Occipital lobe (tissue), 2 donors: ENCODE data around the gene IRF8. TPM values are rescaled to one million over a fixed set of nuclear protein-coding genes. Genes with fewer than 3 reads are reported as not detected.
"Not testable (repeated sequence)": the region's sequence is repeated elsewhere in the genome, so short reads cannot be mapped to it uniquely, and the experiment has no call there.

Experiments used
- DNase-seq: peaks from one replicate; lab custom pipeline; 2025; lab: John Stamatoyannopoulos, UW
- total RNA-seq: library from RNA; depleted of rRNA; stranded (reverse); fragments of >200 nt; gene quantifications from one replicate; pipeline ENCODE4 v1.2.3, GENCODE V29; 2014

The IRF8 gene
- total RNA-seq, 1 donor from 2014 or later = 9.8 TPM

DNA sequence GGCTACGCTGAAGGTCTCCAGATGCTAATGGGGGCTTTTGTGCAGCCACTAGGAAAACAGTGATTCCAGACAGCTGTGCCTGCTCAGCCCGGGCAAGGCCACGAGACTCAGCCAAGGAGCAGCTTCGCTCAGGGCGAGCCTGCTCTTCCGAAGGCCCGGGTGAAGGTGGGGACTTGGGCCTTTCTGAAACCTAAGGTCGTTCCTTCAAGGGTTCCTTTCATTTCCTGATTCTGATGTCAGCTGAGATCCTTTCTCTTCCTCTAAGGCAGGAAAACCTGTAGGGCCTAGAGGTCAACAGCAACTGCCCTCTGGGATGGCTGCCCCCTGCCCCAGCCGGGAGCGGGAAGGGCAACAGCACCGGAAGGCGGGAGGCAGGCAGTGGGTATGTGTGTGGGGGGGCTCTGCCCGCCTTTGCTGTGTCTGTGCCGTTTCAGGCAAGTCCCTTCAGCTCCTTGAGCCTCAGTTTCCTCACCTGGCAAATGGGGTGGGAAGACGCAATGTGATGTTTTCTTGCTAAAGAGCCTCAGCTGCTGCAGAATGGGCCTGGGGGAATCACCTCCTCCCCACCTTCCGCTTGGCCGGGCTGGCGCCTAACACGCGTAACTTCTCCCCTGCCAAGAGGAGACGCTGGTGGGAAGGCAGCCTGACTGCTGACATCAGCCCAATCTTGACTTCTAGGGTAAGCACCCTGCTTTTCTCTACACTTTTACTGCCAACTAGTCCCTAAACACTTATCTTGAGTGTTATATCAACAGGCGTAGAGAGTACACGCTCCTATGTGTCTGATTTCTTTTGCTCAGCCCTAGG, 32.8 kb downstream of the IRF8 start:
- no peak for DNase-seq

DNA sequence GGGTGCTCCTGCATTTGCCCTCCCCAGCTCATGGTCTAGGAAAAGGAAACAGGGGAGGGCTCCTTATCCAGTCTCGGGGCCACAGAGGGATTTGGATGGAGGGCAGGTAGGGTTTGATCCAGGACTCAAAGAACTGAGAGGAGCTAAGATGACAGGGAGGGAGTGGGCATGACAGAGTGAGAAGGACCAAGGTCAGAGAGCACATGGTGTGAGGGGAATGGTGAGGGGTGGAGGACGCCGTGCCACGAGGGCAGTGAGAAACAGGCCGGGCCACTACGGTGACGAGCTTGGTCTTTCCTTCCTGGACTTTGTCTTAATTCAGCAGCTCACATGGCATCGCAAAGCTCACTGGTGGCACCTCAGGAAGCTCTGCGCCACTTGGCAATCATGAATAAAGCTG, 35.2 kb downstream of the IRF8 start:
- no peak for DNase-seq

DNA sequence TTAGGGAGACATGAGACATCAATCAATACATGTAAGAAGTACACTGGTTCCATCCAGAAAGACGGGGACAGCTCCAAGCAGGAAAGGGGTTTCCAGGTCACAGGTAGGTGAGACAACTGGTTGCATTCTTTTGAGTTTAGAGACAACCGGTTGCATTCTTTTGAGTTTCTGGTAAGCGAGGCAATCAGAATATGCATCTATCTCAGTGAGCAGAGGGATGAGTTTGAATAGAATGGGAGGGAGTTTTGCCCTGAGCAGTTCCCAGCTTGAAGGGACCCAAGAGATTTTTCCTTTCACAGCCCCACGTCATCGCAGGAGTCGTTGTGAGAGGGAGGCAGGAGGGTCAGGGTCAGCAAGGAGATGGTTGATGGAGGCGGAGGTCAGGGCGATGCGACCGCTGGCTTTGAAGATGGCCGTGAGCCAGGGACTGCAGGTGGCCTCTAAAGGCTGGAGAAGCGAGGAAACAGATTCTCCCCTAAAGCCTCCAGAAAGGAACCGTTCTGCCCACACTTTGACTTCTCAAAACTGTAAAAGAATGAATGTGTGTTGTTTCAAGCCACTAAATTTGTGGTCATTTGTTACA, 36.5 kb downstream of the IRF8 start:
- no peak for DNase-seq

DNA sequence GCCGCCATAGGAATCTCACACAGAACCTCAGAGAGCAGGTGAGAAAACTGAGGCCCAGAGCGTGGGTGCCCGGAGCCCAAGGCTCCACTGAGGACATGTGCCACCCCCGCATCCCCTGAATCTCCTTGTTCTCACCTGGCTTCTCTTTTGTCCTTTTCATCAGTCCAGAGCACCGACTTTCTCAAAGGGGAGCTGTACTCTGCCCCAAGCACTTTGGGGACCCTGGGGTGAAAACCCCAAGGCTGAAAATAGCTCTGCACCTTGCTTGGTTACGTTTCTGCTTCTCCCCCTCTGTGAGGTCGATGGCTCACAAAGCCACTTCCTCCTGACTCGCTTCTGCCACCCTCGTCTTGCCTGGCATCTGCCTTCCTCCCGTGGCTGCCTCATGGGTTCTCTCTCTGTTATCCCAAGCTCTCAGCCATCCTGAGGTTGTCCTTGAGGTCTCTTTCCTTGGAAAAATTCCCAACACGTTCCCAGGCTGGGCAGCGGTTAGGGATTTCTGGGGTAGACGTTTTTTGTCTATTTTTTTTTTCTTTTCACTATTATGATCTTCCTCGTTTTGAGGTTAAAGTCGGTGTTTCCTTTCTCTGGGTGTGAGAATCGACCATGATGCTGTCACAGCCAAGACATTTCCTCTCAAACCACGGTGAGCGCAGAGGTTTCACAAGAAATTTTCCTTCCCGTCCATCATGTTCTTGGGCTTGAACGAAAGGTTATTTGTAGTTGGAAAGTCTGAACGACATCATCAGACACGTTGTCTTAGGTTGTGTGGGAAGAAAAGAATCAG, 37.2 kb downstream of the IRF8 start:
- no peak for DNase-seq

DNA sequence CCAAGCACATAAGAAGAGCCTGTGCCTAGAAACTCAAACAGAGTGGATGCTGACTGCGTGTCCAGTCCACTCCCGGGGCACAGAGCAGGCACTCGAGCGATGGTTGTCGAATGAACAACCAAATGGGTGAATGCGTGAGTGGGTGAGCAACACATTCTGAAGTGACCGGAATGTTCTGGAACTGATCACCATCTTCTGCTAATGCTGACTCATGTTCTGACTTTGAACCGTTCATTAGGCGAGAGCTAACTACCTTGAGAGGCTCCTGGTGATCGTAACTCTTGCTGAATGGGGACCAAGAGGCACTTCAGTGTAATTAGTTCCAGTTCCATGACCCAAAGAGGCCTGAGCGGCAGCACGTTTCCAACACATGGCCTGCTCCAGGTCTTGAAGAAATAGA, 37.9 kb downstream of the IRF8 start:
- no peak for DNase-seq

DNA sequence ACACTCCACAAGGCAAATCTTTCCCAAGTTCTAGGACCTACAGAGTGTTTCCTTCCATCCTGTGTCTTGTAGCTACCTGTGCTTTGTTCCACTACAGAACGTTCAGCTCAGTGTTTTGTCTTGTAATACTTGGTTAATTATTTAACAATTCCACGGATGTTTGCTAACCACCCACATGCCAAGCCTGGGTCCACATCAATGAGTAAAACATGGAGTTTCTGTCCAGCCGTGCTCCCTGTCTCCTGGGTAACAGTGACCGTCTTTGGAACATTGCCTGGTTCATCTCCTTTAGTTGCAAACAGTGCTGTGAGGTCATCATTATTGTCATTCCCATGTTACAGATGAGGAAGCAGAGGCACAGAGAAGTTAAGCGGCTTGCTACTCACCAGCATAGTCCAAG, 41.3 kb downstream of the IRF8 start:
- DNase-seq = no peak

DNA sequence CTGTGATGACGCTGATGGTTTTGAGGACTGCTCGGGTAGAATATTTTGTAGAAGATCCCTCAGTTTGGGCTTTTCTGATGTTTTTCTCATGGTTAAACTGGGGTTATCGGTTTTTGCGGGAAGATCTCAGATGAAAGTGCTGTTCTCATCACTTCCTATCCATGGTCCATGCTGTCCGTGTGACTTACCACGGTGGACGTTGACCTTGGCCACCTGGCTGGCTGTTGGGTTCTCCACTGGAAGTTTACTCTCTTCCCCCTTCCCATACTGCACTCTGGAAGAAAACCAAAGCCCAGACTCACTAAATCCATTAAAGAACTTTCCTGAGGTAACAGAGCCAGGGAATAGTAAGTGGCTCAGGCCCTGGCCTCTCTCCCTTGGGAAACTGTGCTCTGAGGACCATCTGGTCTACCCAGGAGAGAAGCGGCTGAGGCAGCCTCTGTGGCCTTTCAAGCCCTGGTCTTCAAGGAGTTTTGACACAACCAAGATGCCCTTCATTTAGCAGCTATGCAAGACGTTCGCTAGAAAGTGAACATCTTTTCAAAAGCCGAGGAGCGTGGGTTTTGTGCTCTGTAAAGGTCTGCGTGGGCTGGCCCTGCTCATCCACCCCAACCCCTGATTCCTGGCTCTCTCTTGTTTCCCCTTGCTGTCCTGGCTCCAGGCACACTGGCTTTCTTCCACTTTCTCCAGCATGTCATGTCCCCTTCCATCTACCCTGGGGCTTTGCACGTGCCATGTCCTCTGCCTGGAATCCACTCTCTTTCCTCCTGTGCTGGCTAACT, 43.1 kb downstream of the IRF8 start:
- no peak for DNase-seq

DNA sequence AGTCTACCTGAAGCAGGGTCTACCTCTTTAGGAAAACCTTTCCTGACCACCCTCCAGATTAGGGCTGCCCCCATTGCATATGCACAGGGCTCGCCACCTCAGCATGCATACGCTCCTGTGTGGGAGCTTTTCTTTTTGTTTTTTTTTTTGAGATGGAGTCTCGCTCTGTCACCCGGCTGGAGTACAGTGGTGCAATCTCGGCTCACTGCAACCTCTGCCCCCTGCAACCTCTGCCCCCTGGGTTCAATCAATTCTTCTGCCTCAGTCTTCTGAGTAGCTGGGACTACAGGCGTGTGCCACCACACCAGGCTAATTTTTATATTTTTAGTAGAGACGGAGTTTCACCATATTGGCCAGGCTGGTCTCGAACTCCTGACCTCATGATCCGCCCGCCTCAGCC, 43.7 kb downstream of the IRF8 start:
- not testable (repeated sequence) for DNase-seq

DNA sequence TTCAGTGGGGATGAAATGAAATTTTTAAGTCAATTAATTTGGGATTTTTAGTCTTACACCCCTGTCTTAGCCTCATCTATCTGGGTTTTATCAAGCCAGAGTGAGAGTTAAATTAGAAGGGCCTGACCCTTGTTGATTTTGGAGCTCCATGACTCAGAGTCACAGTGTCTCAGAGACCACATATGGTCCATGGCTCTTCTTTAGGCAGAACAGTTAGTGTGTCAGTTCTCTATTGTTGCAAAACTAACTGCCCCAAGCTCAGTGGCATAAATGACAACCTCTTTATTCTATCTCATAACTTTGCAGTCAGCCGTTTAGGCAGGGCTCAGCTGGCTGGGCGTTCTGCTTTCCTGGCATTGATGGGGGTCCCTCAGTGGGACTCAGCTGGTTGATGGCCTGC, 44.7 kb downstream of the IRF8 start:
- no peak for DNase-seq

DNA sequence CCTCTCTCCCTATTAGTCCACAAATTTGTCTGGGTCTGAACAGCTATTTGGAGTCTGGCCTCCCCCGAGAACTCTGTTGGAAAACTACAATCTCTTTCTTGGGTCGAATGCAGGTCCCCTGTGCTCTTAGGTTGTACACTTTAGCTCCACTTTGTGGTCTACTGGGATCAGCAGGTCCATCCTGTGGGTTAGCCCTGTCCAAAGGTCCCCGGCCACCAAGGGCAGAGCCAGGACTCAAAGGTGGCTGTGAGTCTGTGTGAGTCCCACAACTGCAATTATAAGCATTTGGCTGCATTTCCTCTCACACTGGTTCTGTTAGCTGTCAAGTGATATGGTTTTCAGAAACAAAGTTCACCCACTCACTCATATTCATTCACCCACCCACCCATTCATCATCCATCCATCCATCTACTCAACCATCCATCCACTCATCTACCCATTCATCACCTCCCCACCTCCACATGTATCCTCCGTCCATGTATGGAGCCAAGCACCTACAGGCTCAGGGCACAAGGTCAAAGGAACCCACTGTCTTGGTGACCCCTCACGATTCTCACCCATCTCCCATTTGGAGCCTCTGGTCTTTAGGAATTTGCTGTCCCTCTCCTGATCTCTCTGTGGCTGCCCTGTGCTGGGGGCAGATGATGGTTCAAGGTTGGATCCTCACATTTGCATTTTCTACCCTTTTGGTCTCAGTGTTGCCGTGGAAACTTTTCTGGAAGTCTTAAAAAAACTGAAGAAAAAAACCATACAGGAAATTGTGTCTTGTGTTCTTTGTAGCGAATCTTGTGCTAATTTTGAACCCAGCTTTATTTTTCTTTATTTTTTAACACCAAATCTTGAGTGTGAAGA, 45.8 kb downstream of the IRF8 start:
- DNase-seq = no peak

DNA sequence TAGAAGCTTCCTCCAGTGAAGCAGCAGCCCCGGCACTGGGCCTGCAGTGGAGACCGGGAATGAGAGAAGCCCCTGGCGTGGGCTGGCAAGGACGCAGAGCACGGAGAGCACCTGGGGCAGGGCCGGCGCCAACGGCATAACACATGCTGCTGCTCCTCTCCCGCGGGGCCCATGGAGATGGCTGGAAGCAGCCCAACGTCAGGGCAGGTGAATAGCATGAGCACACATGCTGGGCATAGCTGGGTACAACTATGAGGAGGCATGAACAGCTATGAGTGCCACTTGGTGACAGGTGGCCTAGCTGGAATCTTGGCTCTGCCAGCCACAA, 46.4 kb downstream of the IRF8 start:
- no peak for DNase-seq

DNA sequence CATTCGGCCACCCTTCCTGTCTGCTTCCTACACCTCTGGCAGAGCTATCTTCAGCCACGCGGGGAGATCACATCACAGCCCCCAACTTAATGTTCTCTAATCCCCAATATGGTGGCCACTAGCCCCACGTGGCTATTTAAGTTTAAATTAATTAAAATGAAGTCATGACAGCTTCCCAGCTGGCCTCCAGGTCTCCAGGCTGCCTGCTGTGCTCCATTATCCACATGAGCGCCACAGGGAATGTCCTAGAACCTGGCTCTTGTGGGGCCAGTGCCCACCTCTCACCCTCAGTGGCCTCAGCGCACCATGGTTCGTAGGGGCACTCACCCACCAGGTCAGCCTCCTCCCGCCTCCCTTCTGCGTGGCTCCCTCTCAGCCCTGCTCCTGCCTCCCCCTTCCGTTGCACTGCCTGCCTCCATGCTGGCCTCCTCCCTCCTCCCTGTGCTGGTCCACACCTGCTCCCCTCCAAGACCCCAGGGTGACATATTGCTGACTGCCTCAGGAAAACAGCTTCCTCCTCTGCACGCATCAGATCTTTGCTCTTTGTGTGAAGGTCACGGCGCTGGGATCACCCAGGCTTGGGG, 47.7 kb downstream of the IRF8 start:
- no peak for DNase-seq

DNA sequence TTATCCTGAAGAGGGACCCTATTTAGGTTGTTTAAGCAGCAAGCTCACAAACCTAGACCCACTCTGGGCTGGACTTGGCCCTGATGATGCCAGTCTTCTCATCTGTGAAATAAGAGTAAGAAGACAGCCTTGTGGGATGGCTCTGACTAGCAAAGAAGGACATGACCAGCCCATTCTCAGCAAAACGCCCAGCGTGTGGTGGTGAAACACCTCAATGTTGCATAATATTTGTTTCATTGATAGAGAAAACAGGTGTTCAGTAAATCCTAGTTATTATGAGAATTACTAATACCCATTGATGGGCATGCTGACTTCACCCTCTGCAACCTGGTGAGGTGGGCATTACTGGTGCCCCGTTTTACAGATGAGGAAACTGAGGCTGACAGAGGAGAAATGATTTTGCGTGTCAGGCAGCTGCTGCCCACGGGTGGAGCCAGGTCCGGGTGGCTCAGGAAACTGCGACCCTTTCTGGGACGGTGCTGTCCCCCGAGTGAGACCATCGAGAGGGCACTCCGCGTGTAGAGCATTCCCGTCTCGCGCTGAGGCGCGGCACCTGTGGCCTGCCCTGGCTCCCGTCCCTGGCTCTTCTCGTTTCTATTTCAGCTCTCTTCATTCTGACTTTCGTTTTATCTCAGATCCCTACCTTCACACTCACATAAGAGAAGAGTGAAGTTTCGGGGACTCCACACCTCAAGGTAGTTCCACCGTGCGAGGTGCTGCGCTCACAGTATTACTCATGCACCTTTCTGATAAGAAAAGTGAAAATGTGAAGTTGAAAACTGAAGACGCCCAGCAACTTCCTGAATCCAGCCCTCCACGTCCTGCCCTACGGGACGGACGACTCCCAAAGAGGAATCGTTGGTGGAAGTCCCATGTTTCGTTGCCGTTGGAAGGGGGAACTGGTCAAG, 48.5 kb downstream of the IRF8 start:
- DNase-seq = no peak

DNA sequence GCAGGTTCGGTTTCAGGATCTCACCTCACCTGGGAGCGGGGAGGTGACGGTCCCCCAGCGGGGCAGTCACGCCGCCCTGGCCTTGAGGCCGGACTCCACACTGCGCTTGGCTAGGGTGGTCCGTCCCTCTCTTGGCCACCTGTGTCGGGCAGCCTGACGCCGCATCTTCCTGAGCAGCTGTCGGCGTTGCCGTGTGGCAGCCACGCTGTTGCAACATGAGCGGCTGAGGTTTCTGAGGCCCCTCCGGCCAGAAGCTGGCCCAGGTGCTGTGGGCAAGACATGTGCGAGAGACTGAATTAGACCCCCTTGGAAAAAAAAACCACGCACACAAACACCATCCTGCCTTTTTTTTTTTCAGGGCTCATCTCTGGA, 49.2 kb downstream of the IRF8 start:
- DNase-seq = no peak

DNA sequence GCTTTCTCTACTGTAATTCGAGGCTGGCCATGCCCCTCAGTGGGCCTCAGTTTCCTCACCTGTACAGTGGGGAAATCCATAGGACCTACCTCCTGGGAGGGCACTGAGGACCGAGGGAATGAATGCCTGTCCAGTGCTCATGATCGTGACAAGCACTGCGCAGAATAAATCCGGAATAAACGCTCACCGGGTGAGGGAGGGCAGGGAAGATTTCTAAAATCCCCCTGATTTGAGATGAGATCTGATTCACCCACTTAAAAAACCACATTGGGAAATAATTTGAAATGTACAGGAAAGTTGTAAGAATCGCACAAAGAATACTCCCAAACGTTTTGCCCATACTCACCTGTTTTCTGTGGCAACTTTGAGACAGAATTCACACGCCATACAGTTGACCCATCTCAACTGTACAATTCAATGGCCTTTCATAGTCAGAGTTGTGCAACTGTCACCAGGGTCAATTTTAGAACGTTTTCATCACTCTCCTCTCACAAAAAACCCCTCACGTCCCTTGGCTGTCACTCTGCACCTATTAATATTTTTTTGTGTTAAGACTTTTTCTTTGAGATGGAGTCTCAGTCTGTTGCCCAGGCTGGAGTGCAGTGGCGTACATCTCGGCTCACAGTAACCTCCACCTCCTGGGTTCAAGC, 49.8 kb downstream of the IRF8 start:
- DNase-seq = no peak

DNA sequence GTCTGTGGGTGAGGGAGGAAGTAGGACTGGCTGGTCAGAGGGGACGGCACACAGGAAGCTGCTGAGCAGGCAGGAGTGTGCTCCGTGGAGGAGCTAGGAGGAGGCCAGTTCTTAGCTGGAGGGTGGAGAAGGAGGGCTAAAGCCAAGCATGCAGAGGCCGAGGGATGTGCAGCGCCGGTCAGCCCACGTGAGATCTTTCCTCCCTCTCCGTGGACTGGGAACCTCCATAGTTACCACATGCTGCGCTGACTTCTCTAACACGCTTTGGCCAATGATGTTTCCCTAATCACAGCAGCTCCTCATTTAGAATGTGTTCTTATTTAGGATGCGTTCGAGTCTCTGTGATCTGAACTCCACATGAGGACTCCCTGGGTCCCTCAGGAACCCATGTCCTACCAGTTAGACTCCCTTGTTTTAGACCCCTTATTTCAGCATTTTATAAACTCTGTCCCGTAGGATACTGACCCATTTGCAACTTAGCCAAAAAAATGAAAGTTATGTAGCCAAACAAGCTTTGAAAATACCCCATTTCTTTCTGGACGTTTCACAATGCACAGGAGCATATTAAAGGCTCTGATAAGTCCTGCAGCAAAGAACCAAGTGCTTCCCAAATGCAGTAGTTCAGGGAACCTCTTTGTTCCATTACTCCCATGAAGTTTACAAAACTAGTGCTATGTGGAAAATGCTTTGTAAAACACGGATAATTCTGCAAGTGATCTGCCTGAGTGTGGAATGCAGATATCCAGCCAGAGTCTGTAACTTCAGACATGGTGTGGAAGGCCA, 51.4 kb downstream of the IRF8 start:
- no peak for DNase-seq

DNA sequence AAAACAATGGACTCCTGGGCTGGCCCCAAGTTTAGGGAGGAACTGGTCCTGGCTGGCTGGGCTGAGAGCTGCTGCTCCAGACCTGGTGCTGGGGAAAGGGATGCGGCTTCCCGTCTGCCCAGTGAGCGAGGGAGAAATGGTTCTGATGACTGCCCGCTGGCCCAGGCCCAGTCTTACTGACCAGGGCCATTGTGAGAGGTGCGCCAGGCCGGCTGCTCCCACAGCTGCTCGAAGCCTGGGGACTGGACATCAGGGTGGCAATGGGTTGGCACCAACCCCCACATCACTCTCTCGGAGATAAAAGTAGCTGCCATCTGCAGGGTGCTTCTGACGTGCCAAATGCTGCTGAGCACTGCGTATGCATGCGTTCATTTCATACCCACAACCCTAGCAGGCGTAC, 53.2 kb downstream of the IRF8 start:
- no peak for DNase-seq

DNA sequence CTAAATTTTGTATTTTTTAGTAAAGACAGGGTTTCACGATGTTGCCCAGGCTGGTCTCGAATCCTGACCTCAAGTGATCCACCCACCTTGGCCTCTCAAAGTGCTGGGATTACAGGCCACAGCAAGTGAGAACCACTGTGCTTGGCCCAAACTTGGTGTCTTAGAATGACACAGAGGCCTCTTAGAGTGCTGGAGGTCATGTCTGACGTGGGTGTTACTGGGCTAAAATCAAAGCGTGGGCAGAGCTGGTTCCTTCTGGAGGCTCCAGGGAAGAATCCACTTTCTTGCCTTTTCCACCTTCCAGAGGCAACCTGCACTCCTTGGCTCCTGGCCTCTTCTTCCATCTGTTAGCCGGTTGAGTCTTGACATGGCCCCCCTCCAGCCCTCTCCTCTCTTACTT, 53.8 kb downstream of the IRF8 start:
- no peak for DNase-seq
